H54 (cell line): ENCODE measurements around the gene DENND4B.

ENCODE experiments used
- DNase-seq: peaks from one replicate; pipeline ENCODE4 v3.0.0; 2011; ENCODE audit warnings: low spot score, mixed read lengths; ENCODE audit not compliant: insufficient read length
- FAIRE-seq: peaks from 3 replicates; lab custom pipeline; 2011; peaks lifted over from hg19 to GRCh38; lab: Jason Lieb, UNC
- POLR2A ChIP-seq: IDR thresholded peaks from 2 replicates; pipeline ENCODE4 v1.6.1; 2011; ENCODE audit warnings: low read depth, mild to moderate bottlenecking, low read length

The DENND4B gene

GRCh38 chr1:153886127-153886526, 60.4 kb downstream of the DENND4B start:
- TF ChIP-seq POLR2A, result no peak
- DNase-seq (no peak), FAIRE-seq (no peak)

- FAIRE-seq, result no peak
- no peak for DNase-seq
- no peak for TF ChIP-seq POLR2A
These were observed 63.3 kb downstream of the DENND4B start for GRCh38 chr1:153883223-153883622.

GRCh38 chr1:153882296-153882912, 64.1 kb downstream of the DENND4B start:
- no peak for TF ChIP-seq POLR2A
- no peak for FAIRE-seq
- no peak for DNase-seq

- no peak for DNase-seq
- no peak for FAIRE-seq
- no peak for TF ChIP-seq POLR2A
These were observed 64.8 kb downstream of the DENND4B start for GRCh38 chr1:153881751-153882150.

- no peak for TF ChIP-seq POLR2A
- FAIRE-seq (no peak), DNase-seq (no peak)
These were observed 65.6 kb downstream of the DENND4B start for GRCh38 chr1:153880962-153881361.

GRCh38 chr1:153880024-153880423, 66.5 kb downstream of the DENND4B start:
- DNase-seq (no peak), FAIRE-seq (no peak)
- TF ChIP-seq POLR2A, result no peak
